T-helper 1 cell (primary cell): ENCODE measurements around the gene AXL.
"Not testable (repeated sequence)": the region's sequence is repeated elsewhere in the genome, so short reads cannot be mapped to it uniquely, and the experiment has no call there.

Experiments
- DNase-seq, 5 donors: peaks; one replicate each; pipeline ENCODE4 v3.0.0-alpha.2; 2012 to 2020

The AXL gene

DNA sequence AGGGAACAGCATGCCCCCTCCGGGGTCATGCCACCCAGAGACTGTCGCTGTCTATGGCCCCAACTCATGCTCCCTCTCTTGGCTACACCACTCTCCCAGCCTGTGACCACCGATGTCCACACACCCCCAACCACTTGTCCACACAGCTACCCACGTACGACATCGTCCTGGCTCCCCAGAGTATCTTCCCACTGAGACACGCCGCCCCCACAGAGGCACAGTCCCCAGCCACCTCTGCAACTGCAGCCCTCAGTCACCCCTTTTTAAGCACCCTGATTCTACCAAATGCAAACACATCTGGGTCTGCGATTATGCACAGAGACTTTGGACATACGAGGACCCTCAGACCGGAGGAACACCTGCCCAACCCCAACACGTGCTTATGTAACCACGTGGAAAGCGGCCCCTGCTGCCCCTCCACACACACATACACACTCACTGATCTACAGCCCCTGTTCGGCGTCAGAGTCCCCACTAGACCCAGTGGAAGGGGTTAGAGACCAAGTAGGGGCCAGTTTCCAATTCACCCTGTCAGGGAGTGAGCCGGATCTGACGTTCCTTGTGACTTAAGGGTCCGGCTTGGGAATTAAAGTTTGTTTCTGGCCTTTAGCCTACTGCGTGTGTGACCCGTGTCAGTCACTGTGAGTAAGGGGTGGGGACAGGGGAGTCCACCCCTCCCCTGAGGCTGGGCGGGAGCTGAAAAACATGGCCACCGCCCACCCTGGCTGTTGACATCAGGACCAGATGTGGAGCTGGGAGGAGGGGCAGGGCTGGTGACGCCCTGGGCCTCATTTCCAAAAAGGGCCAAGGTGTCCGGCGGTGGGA, 11.9 kb upstream of the AXL start:
- no peak for DNase-seq

DNA sequence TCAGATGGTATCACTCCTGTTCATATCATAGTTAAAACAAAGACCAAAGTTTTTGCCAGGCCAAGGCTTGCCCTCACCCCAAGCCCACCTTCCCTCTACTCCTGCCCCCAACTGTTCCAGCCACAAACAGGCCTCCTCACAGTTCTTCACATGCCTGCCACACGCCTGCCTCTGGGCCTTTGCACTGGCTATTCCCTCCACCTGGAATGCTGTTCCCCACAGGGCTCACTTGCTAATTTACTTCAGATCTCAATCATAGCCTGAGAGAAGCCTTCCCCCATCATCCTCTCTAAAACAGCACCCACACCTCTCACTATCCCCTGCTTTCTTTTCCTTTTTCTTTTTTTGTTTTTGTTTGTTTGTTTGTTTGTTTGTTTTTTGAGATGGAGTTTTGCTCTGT, 4.9 kb upstream of the AXL start:
- DNase-seq = no peak

DNA sequence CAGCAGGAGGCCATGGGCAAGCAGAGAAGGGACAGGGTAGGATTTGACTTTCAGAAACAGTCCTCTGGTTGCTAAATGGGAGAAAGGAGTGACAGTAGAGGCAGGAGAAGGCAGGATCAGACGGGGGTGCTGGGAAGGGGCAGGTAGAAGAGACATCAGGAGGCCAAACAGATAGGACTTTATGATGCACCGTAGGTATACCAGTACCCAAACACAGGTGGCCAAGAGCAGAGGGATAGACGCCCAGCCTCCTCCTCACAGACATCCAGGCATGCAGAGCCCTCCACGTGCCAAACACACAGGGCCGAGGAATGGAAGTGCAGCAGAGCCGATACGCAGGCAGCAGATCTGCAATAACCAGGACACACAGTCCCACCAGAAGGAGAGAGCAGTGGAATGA, 1.3 kb upstream of the AXL start:
- DNase-seq = no peak

DNA sequence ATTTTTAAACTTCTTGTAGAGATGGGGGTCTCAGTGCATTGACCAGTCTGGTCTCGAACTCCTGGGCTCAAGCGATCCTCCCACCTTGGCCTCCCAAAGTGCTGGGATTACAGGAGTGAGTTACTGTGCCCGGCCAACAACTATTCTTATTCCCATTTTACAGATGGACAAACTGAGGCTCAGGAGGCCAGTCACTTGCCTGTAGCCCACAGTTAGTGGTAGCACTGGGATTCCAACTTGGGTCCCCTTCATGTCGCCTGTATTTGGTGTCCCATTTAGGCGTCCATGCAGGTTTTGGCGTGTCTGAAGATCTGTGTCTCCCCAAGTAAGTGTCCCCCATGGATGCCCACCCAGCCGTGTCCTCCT, 791 bp upstream of the AXL start:
- DNase-seq = no peak

DNA sequence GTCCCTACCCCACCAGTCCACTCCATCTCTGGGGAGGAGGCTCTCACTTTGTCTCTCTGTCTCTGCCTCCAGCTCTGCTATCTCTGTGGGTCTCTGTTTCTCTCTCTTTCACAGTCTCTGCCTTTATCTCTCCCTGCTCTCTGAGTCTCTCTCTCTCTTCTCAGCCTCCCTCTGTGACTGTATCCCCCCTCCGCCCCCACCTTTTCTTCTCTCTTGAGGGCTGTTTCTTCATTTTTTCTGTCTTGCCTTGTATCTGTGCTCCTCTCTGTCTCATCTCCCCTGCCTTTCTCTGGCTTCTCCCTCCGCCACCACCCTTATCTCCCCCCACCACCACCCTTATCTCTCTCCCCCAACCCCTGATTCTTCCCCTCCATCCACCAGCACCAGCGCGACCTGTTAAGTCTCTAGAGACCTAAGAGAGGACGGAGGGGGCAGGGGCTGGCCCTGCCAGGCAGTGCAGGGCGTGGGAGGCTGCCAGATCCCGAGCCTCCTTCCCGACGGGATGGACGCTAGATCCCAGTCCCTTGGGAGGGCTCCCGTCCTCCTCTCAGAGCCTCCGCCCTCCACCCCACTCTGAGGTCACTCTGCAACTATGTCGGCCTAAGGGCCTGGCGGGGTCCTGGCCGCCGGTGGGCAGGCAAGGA, 1.0 kb downstream of the AXL start:
- DNase-seq = no peak

DNA sequence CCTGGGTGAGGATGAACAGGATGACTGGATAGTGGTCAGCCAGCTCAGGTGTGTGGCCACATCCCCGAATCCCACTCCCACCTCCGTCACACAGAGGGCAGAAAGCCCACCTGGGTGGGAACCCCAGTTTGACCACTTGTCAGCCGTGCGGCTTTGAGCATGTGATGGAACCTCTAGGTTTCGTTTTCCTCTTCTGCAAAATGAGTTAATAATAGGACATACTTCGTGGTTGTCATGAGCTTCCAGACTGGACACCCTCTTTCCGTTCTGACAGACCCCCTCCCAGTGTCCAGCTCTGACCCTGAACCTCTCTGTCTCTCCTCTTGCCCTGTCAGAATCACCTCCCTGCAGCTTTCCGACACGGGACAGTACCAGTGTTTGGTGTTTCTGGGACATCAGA, 1.8 kb downstream of the AXL start:
- DNase-seq = no peak

DNA sequence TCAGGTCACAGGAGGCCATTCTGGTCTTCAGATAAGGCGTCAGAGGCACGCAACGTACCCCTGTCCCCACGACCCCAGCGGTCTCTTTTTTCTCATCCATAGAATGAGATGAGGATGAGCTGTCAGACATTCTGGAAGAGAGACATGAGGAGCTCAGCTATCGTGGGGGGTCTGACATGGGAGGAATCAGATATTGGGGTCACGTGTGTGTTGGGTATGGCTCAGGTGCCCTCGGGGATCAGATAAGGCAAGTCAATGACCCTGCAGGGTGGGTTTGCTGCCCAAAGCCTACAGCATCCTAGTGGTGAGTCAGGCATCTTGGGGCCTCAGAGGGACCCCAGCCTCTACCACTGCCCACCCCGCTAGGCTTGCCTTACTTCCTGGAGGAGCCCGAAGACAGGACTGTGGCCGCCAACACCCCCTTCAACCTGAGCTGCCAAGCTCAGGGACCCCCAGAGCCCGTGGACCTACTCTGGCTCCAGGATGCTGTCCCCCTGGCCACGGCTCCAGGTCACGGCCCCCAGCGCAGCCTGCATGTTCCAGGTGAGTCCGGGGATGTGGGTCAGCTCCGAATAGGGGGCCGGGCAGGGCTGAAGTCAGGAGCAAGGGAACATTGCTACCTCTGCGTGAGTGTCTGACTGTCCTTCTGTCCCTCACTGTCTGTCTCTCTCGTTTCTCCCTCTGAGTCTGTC, 2.6 kb downstream of the AXL start:
- no peak for DNase-seq

DNA sequence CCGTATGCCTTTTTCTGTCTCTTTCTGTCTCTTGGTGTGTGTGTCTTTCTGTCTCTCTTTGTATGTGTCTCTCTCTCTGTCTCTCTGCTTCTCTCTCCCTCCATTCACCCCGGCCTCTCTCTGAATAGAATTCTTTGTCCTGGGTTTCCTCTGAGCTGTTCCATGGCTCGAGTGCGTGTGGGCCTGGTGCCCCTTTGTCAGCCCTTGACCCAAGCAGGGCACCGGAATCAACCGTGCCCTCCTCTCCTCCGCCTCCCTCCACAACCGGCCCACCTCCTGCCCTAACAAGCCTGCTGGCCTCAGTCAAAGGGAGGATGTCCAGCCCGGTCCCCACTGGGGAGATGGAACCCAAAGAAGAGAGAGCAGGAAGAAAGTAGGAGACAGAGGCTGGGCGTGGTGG, 3.2 kb downstream of the AXL start:
- no peak for DNase-seq

DNA sequence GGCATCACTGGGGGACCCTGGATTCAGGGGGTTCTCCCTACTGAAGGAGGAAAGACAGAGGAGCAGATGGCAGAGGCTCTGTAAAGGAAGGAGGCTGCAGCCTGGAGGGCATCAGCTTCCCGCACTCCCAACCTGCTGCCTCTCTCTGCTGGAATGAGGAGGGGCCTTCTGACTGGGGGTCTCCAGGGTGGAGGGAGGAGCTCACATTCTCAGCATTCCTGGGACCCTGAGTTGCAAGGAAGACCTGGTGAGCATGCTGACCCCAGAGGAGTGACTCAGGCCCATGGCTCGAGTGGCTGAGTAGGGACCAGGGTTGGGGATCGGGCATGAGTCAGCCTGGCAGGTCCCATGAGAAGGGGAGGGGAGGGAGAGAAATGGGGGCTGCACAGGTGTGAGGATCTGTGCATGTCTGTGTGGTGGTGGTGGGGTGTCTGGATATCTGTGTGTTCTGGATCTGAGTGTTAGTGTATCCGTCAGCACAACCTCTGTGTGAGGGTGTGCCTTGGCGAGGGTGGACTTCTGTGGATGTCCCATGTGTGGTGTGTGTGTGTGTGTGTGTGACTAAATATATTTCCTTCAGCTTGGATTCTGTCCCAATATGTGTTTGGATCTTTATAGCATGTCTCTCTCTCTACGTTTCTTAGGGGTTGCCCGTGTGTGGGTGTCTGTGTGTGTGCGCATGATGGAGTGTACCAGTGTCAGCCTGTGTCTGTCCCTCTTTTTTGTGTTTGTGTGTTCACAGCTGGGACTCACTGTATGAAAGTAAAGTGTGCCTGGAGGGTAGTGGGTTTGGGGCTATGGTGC, 4.6 kb downstream of the AXL start:
- no peak for DNase-seq

DNA sequence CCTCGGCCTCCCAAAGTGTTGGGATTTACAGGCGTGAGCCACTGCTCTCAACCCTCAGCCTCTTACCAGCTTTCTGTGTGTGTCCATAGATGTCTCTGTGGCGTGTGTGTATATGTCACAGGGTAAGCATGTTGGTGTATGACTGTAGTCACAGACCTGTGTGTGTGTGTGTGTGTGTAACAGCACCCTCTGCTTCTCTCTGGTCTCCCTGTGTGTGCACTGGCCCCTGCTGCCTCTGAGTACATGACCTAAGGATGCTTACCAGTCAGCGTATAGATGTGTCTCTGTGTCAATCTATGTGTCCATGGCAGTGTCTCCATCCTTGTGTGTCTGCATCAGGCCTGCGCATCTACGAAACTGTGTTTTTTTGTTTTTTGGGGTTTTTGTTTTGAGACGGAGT, 5.6 kb downstream of the AXL start:
- no peak for DNase-seq

DNA sequence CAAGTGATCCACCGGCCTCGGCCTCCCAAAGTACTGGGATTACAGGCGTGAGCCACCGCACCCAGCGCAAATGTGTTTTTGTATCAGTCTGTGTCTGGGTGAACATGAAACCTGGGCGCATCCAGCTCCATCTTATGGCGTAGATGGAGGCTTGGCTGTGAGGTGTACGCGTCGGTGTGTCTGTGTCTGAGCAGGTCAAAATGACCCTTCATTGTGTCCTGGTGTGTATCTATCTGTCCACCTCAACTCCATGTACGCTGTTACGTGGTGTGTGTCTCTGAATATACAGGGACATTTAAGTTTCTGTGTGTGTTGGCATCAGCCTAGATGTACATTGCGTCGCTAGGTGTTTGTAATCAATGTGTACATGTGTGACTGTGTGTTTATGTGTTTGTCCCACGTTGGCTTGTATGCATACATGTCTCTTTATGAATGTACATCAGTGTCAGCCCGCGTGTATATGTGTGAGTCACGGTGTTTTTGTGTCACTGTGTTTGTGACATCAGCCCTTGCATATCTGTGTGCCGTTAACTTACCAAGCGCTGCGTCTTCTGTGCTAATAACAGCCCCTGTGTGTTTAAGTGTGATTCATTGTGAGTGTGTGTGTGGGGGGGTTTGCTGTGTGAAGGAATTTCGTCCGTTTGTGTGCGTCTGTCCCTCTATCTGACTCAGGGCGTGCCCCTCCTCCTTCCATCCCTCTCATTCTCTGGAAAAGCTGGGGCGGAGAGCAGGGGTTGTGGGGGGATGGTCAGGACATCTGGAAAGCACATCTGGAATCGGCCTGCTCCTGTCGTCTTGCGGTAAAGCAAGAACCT, 6.4 kb downstream of the AXL start:
- DNase-seq = peak in 1 of 5 donors; percentile 20

DNA sequence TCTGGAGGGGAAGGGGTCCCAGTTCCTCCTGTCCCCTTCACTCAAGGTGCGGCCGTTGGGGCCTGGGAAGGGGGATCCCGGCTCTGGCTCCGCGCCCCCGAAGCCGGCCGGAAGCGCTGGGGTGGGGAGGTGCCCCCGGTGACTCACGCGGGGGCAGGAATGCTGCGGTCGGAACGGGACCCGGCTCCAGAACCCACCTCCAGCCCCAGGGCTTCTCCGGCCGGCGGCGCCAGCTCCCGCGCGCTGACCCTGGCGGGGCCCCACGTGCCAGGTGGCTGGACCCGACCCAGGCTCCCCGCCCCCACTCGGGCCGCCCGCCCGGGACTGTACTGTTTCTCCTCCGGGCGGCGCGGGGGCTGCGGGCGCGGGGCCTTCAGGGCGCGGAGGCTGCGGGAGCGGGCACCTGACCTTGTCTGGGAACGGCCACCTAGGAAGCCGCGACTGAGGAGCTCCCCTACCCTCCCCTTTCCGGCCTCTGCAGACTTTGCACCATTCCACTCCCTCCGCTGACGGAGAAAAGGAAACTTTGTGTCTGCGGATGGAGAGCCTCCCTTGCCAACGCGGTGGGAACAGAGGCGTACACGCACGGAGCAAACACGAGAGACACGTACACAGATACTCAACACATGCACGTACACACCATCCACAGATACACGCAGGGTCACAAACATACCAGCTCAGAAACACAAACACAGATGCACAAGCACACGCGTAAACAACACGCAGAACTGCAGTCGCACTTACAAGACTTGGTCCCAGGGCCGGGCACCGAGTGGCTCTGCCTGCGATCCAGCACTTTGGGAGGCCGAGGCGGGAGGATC, 7.2 kb downstream of the AXL start:
- DNase-seq = peak in 3 of 5 donors; percentile 11 to 21 (median 17)

DNA sequence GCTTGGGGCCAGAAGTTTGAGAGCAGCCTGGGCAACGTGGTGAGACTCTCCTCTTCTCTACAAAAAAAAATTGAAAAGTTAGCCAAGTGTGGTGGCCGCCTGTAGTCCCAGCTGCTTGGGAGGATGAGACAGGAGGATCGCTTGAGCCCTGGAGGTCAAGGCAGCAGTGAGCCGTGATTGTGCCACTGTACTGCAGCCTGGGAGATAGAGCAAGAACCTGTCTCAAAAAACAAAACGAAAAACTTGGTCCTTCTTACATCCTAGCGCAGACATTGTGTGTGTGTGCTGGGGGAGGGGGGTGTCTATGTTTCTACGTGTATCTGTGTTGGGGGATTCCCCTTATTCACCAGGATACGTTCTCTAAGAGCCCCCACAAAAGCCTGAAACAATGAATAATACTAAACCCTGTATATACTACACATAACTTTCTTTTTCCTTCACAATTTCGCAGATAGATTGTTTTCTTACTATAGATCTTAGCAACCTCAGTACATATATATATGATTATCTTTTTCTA, 7.9 kb downstream of the AXL start:
- no peak for DNase-seq

DNA sequence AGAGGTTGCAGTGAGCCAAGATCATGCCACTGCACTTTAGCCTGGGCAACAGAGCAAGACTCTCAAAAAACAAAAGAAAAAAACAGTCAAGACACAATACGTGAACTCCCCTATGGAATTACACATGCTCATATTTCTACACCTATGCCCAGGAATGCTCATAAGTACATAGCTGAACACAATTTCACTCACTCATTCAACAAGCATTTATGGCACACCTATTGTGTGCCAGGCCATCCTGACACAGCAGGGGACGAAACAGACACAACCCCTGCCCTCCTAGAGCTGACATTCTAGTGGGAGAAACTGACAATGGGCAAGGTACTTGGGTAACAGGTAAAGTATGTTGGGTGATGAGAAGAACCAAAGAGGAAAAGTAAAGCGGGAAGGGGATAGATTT, 9.5 kb downstream of the AXL start:
- DNase-seq = no peak

DNA sequence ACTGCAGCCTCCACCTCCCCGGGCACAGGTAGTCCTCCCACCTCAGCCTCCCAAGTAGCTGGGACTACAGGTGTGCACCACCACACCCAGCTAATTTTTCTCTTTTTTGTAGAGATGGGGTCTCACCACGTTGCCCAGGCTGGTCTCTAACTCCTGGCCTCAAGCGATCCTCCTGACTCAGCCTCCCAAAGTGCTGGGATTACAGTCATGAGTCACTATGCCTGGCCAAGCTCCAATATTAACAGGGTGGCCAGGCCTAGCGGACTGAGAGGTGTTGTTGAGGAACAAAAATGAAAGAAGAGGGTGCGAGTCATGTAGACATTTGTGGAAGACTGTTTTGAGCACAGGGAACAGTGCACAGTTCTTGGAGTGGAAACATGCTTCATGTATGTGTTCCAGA, 10.3 kb downstream of the AXL start:
- not testable (repeated sequence) for DNase-seq

DNA sequence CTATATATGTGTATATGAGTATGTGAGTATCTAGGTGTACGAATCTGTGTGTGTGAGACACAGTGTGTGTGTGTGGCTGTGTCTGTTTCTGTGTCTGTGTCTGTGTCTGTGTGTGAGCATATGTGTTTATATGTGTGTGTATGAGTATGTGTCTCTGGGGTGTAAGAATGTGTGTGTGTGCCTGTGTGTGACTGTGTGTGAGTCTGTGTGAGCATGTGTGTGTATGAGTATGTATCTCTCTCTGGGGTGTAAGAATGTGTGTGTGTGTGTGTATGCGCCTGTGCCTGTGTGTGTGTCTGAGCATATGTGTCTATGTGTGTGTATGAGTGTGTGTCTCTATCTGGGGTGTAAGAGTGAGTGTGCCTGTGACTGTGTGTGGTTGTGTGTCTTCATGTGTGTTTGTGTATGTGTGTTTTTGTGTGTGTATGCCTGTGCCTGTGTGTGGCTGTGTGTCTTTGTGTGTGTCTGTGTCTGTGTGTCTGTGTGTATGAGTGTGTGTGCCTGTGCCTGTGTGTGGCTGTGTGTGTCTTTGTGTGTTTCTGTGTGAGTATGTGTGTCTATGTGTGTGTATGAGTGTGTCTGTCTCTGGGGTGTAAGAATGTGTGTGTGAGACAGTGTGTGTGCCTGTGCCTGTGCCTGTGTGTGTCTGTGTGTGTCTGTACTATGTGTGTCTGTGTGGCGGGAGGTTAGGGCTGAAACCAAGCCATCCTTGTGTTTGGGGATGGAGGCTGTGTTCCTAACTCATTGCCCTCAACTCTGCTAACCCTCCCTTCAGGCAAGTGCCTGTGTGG, 11.2 kb downstream of the AXL start:
- DNase-seq = no peak

DNA sequence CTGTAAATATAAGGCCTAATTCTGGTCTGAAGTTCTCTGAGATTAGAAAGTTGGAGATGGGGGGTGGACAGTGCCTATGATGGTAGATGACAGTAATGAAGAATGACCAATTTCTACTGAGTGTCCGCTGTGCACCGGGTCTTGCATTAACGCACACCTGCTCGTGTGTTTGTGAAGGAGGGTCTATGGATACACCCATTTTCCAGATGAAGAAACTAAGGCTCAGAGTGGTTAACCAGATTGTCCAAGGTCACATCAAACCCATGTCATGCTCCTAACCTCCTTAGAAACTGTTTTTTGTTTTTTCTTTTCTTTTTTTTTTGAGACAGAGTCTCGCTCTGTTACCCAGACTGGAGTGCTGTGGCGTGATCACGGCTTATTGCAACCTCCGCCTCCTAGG, 13.7 kb downstream of the AXL start:
- DNase-seq = no peak

DNA sequence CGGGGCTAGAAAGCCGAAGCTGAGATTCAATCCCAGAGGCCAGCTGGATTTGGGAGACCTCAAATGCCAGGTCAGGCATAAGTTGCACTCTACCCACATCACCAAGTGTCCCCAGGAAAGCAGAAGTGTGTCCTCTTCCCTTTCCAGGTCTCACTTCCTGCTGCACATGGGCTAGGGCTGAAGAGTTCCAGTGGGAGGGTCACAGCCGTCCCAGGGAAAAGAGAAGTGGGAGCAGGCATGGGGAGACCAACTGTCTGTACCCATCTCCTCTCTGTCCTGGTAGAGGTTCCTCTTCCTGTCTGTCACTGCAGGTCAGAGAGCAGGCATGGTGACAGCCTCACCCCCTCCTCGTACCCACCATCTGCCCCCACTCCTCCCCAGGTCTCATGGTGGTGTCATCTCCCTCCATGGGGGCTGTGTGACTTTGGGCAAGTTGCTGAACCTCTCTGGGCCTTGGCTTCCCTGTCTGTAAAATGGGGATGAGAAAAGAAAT, 14.8 kb downstream of the AXL start:
- DNase-seq = no peak

DNA sequence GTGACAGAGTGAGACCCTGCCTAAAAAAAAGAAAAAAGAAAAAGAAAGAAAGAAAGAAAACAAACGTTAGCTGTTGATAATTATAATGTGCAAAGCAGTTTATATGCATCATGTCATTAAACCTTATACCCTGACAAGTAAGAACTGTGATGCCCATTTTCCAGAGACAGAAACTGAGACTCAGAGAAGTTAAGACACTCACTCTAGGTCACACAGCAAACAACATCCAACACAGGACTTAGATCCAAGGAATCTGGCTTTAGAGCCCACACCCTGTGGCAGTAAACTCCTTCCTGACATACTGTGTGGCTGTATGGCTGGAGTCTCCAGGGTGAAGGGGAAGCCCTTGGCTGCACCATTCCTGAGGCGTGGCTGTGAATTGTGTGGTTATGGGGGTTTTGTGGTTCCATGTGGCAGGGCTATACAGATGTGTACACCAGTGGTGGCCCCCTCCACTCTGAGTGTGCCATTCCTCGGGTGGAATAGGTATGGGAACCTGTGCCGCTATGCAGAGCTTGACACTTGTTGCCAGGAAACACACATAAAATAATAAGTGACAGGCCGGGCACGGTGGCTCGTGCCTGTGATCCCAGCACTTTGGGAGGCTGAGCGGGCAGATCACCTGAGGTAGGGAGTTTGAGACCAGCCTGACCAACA, 15.6 kb downstream of the AXL start:
- no peak for DNase-seq

DNA sequence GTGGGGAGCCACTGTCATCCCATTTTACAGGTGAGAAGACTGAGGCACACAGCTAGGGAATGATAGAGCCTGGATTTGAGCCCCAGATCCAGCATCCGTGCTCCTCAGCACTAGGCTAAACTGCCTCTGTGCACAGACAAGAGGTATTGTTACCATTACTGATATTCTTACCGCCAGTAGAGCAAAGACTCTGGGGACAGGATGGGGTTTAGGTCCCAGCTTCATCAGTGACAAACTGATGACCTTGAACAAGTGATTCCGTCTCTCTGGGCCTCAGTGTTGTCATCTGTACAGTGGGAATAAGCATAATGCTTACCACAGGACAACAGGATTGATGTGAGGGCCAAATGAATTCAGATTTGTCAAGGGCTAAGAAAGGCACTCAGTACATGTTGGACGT, 16.5 kb downstream of the AXL start:
- no peak for DNase-seq
